Mesendoderm (in vitro differentiated cells): ENCODE data around the gene STX5.
"Not testable (repeated sequence)": the region's sequence is repeated elsewhere in the genome, so short reads cannot be mapped to it uniquely, and the experiment has no call there.

Source experiments
- DNase-seq: peaks from one replicate; pipeline ENCODE4 v3.0.0; 2013
- H2AK5ac ChIP-seq: 2 replicates; pipeline ENCODE4 v1.6.1; 2013; ENCODE audit warnings: low read length, inconsistent platforms
- H2BK120ac ChIP-seq: 2 replicates; pipeline ENCODE4 v1.6.1; 2013; ENCODE audit warnings: low read depth, mild to moderate bottlenecking, low read length, moderate library complexity, mixed read lengths
- H2BK15ac ChIP-seq: replicated peaks from 2 replicates; pipeline ENCODE4 v1.6.1; 2013; ENCODE audit warnings: low read depth, mild to moderate bottlenecking, moderate library complexity
- H2BK5ac ChIP-seq: 2 replicates; pipeline ENCODE4 v1.6.1; 2013; ENCODE audit warnings: low read length, inconsistent platforms
- H3K18ac ChIP-seq: 2 replicates; pipeline ENCODE4 v1.6.1; 2013; ENCODE audit warnings: mild to moderate bottlenecking, low read length, mixed read lengths
- H3K23ac ChIP-seq: one replicate; pipeline ENCODE4 v1.6.1; 2013; ENCODE audit warnings: low read length
- H3K27ac ChIP-seq: 2 replicates; pipeline ENCODE4 v1.5.1; 2013; ENCODE audit warnings: low read depth, mild to moderate bottlenecking, inconsistent platforms, low read length, moderate library complexity
- H3K27me3 ChIP-seq: 2 replicates; pipeline ENCODE4 v1.6.1; 2013; ENCODE audit warnings: low read length, control low read depth, mild to moderate bottlenecking, inconsistent platforms; ENCODE audit not compliant: insufficient read depth, poor library complexity
- H3K36me3 ChIP-seq: 2 replicates; pipeline ENCODE4 v1.6.1; 2013; ENCODE audit warnings: low read length, inconsistent platforms; ENCODE audit not compliant: control insufficient read depth, insufficient read depth
- H3K4ac ChIP-seq: one replicate; pipeline ENCODE4 v1.6.1; 2013; ENCODE audit warnings: low read depth, mild to moderate bottlenecking, low read length, moderate library complexity
- H3K4me1 ChIP-seq: 2 replicates; pipeline ENCODE4 v1.6.1; 2013; ENCODE audit warnings: low read depth, low read length, inconsistent platforms; ENCODE audit not compliant: control insufficient read depth
- H3K4me2 ChIP-seq: 2 replicates; pipeline ENCODE4 v1.6.1; 2013; ENCODE audit warnings: low read length
- H3K4me3 ChIP-seq: 2 replicates; pipeline ENCODE4 v1.5.1; 2013; ENCODE audit warnings: mild to moderate bottlenecking, low read length
- H3K56ac ChIP-seq: one replicate; pipeline ENCODE4 v1.6.1; 2013; ENCODE audit warnings: low read length
- H3K79me1 ChIP-seq: 2 replicates; pipeline ENCODE4 v1.6.1; 2013; ENCODE audit warnings: low read length, inconsistent platforms
- H3K79me2 ChIP-seq: 2 replicates; pipeline ENCODE4 v1.6.1; 2013; ENCODE audit warnings: mild to moderate bottlenecking, low read length; ENCODE audit not compliant: control insufficient read depth, insufficient read depth
- H3K9ac ChIP-seq: 2 replicates; pipeline ENCODE4 v1.6.1; 2013; ENCODE audit warnings: low read length, inconsistent platforms
- H4K5ac ChIP-seq: one replicate; pipeline ENCODE4 v1.6.1; 2013; ENCODE audit warnings: low read length
- H4K8ac ChIP-seq: one replicate; pipeline ENCODE4 v1.6.1; 2013; ENCODE audit warnings: low read depth, mild to moderate bottlenecking, control low read depth, low read length, moderate library complexity
- WGBS: extraction: QIAGEN DNeasy Blood & Tissue Kit; methylation state at CpG from one replicate; pipeline ENCODE4 v1.1.7; 2013; ENCODE audit warnings: low lambda C conversion rate, missing lambda C conversion rate; ENCODE audit not compliant: insufficient coverage; ENCODE audit errors: extremely low coverage; 5-methylcytosine and 5-hydroxymethylcytosine counted together

The STX5 gene

DNA sequence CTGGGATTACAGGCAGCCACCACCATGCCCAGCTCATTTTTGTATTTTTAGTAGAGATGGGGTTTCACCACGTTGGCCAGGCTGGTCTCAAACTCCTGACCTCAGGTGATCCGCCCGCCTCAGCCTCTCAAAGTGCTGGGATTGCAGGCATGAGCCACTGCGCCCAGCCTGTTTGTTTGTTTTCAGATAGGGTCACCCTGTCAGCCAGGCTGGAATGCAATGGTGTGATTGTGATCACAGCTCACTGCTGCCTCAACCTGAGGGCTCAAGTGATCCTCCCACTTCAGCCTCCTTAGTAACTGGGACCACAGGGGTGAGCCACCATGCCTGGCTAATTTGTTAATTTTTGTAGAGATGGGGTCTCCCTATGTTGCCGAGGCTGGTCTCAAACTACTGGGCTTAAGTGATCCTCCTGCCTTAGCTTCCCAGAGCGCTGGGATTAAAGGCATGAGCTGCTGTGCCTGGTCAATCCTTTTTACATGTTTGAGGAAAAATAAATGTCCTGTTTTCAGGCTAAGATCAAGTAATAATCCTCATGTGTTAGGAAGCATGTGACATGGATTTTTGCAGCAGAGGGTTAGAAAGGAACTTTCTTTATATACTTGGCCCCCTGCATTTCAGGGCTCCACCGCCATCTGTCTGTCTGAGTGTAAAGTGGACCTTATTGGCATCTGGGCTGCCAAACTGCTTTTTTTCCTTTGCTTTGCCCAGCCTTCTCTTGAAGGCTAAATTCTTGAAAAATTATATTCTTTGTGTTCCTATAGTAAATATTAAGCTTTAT lies 44.0 kb upstream of the STX5 start:
- Histone ChIP-seq H3K79me2 (peaks cover 45% of the 10 kb centered on the region), H2BK5ac (no peak overlapping the region), H3K56ac (no peak overlapping the region), H4K5ac (no peak overlapping the region), H3K4ac (no peak overlapping the region), H3K4me1 (peaks cover 2% of the 10 kb centered on the region), H3K27ac (no peak overlapping the region), H2BK15ac (no peak overlapping the region), H3K23ac (no peak overlapping the region), H3K4me3 (no peak overlapping the region), H3K79me1 (peaks cover 3% of the 10 kb centered on the region), H3K4me2 (no peak overlapping the region), H3K36me3 (peaks cover 3% of the 10 kb centered on the region), H3K9ac (no peak overlapping the region), H4K8ac (no peak overlapping the region), H2BK120ac (no peak overlapping the region), H3K27me3 (no peaks in the 10 kb centered on the region), H2AK5ac (no peak overlapping the region), H3K18ac (no peak overlapping the region)
- peak; percentile 88 for DNase-seq
- no CpG with 5 or more reads among the region's 7 CpGs for WGBS

- no peak overlapping the region for H3K4me3 ChIP-seq
- H3K9ac ChIP-seq = no peak overlapping the region
- H2BK5ac ChIP-seq = no peak overlapping the region
- no peak overlapping the region for H4K5ac ChIP-seq
- H4K8ac ChIP-seq = no peak overlapping the region
- H3K56ac ChIP-seq = no peak overlapping the region
- H3K79me1 ChIP-seq = peaks cover 3% of the 10 kb centered on the region
- no peaks in the 10 kb centered on the region for H3K27me3 ChIP-seq
- H3K4me1 ChIP-seq = peaks cover 2% of the 10 kb centered on the region
- no peak overlapping the region for H2BK15ac ChIP-seq
- no peak overlapping the region for H2BK120ac ChIP-seq
- no peak overlapping the region for H3K18ac ChIP-seq
- no CpG with 5 or more reads among the region's 7 CpGs for WGBS
- H3K79me2 ChIP-seq = peaks cover 45% of the 10 kb centered on the region
- H3K27ac ChIP-seq = no peak overlapping the region
- no peak for DNase-seq
- H3K23ac ChIP-seq = no peak overlapping the region
- H2AK5ac ChIP-seq = no peak overlapping the region
- no peak overlapping the region for H3K4me2 ChIP-seq
- no peak overlapping the region for H3K4ac ChIP-seq
- peaks cover 3% of the 10 kb centered on the region for H3K36me3 ChIP-seq
Measured at GRCh38 chr11:62874851-62875250, 43.0 kb upstream of the STX5 start.

GRCh38 chr11:62865635-62866034 lies 33.8 kb upstream of the STX5 start:
- Histone ChIP-seq H3K4me2 (no peak overlapping the region), H4K8ac (no peak overlapping the region), H2BK5ac (no peak overlapping the region), H4K5ac (no peak overlapping the region), H2BK120ac (no peak overlapping the region), H2AK5ac (no peak overlapping the region), H3K23ac (no peak overlapping the region), H3K4ac (no peak overlapping the region), H3K4me1 (peaks cover 10% of the 10 kb centered on the region), H3K9ac (no peak overlapping the region), H3K36me3 (peaks cover 4% of the 10 kb centered on the region), H3K79me2 (peaks cover 67% of the 10 kb centered on the region), H2BK15ac (no peak overlapping the region), H3K4me3 (no peak overlapping the region), H3K79me1 (peaks cover 7% of the 10 kb centered on the region), H3K56ac (no peak overlapping the region), H3K18ac (no peak overlapping the region), H3K27me3 (no peaks in the 10 kb centered on the region), H3K27ac (no peak overlapping the region)
- no peak for DNase-seq
- WGBS = no CpG with 5 or more reads among the region's 6 CpGs

DNA sequence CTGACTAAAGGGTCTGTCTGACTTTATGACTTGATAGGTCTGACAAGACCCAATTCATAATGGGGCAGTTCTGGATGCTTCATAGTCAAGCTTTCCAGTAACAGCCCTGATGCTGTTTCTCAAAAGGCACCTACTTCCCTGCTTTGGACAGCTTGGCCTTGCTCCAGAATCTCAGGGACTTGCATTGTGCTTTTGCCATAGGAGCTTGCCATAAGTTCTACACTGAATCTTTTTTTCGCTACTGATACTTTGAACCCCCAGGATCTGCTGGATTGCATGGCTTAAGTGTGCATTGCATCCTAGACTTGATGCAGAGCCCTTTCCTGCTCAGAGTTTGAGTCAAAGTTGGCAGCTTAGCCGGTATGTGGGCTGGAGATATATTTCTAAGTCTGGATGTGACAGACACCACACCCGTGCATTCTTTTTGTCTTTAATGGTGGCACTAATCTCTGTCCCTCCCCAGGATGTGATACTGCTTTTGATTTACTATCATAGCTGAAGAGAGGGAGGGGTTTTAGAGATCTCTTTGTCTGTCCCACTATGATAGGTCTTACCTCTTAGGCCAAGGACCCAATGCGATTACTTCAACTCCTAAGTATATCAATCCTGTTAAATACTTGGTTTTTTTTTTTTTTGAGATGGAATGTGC lies 32.0 kb upstream of the STX5 start:
- H3K27ac ChIP-seq = peak overlapping the region; percentile 75
- H3K56ac ChIP-seq = peak overlapping the region; percentile 69
- no CpG with 5 or more reads among the region's 4 CpGs for WGBS

GRCh38 chr11:62861564-62862192 lies 29.8 kb upstream of the STX5 start:
- H3K9ac ChIP-seq = peak overlapping the region; percentile 59
- H3K4me3 ChIP-seq, H3K27me3 ChIP-seq, H3K4me2 ChIP-seq, H2BK120ac ChIP-seq, H4K8ac ChIP-seq, H3K18ac ChIP-seq, H3K79me1 ChIP-seq, H3K23ac ChIP-seq, H3K36me3 ChIP-seq, H2BK15ac ChIP-seq, DNase-seq: not testable (repeated sequence)
- H3K79me2 ChIP-seq = peaks cover 79% of the 10 kb centered on the region
- H4K5ac ChIP-seq = peak overlapping the region; percentile 81
- H3K27ac ChIP-seq = peak overlapping the region; percentile 67
- peak overlapping the region; percentile 46 for H3K4ac ChIP-seq
- peaks cover 12% of the 10 kb centered on the region for H3K4me1 ChIP-seq
- no CpG with 5 or more reads among the region's 16 CpGs for WGBS
- peak overlapping the region; percentile 30 for H2AK5ac ChIP-seq
- peak overlapping the region; percentile 67 for H2BK5ac ChIP-seq
- H3K56ac ChIP-seq = peak overlapping the region; percentile 78

More for the DNA sequence above, 32.0 kb upstream of the STX5 start:
- Histone ChIP-seq H3K79me2 (peaks cover 76% of the 10 kb centered on the region), H3K9ac (peak overlapping the region; percentile 50), H4K8ac (no peak overlapping the region), H3K79me1 (peaks cover 7% of the 10 kb centered on the region), H3K27me3 (no peaks in the 10 kb centered on the region), H2BK5ac (peak overlapping the region; percentile 69), H3K4me3 (no peak overlapping the region), H2BK15ac (no peak overlapping the region), H3K4me2 (peak overlapping the region; percentile 32), H3K4me1 (peaks cover 10% of the 10 kb centered on the region), H3K18ac (no peak overlapping the region), H3K4ac (no peak overlapping the region), H2AK5ac (peak overlapping the region; percentile 69), H3K36me3 (peaks cover 4% of the 10 kb centered on the region), H2BK120ac (no peak overlapping the region), H3K23ac (peak overlapping the region; percentile 73), H4K5ac (no peak overlapping the region)
- DNase-seq = no peak
